NB4 (cell line): ENCODE results near the gene DGKG.

Experiments
- CTCF ChIP-seq: IDR thresholded peaks from one replicate; pipeline ENCODE4 v1.5.1; 2012; ENCODE audit warnings: low read depth, low read length
- POLR2A ChIP-seq: IDR thresholded peaks from 2 replicates; pipeline ENCODE4 v1.6.1; 2011; ENCODE audit warnings: mild to moderate bottlenecking; ENCODE audit not compliant: insufficient read length; ENCODE audit errors: extremely low read depth
- TF ChIP-seq, protein P1 (sequence below): IDR thresholded peaks from 2 replicates; pipeline ENCODE4 v1.6.1; 2011; ENCODE audit warnings: low read depth, low read length

DNA sequence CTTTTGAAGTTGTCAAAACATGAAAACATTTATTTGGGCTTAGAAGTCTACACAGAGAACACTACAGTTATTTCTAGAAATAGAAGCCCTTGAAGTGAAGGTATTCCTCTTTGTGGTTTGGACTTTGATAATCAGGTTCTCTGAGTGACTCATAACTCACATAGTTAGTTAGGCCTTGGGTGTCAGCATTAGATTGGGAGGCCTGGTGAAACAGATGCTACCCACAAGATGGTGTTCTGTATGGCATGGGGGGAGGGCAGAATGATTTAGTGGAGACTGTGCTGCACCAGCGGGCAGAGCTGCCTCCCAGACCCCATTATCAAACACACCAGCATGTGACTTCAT lies 144.2 kb downstream of the DGKG start:
- TF ChIP-seq CTCF, result no peak
- TF ChIP-seq, protein P1, sequence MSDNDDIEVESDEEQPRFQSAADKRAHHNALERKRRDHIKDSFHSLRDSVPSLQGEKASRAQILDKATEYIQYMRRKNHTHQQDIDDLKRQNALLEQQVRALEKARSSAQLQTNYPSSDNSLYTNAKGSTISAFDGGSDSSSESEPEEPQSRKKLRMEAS, result no peak
- TF ChIP-seq POLR2A, result no peak
